Measurements from ENCODE around the gene PPP1R7.
"Not testable (repeated sequence)": the region's sequence is repeated elsewhere in the genome, so short reads cannot be mapped to it uniquely, and the experiment has no call there.

The PPP1R7 gene, protein sequence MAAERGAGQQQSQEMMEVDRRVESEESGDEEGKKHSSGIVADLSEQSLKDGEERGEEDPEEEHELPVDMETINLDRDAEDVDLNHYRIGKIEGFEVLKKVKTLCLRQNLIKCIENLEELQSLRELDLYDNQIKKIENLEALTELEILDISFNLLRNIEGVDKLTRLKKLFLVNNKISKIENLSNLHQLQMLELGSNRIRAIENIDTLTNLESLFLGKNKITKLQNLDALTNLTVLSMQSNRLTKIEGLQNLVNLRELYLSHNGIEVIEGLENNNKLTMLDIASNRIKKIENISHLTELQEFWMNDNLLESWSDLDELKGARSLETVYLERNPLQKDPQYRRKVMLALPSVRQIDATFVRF

GRCh38 chr2:241149925-241150659, at the start of gene PPP1R7:
PPP1R7 (plus strand) TSS chr2:241150467; CDS start chr2:241150496, 29 bp downstream.
- peak; percentile 51 for DNase-seq

DNA sequence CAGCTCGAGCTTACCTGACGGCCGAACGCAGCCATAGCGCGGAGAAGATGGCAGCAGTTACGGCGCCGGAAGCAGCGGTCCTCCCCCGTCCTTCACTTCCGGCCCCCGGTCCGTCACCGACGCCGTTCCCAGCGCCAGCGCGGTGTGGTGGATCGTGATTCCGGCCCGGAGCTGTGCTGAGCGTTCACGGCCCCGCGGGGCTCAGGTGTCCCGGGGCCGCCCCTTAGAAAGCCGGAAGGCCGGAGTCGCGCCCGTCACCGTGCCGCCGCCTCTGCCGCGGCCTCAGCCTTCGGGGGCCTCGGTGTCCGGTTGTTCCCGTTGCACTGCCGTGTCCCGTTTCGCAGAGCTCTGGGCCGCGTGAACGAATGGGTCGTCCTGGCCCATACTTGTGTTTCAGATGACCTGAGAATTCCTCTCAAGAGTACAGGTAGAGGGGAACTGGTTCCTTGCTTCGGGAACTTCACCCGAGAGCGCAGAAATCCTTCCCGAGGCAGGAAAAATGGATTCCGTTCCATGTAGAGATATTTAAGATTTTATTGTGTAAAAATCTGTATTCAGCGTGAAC, 47.9 kb upstream of the PPP1R7 start, which contains the start of gene MTERF4:
TSS of gene MTERF4 (minus strand) at position 49 of the 565 bp plus-strand sequence. CDS start at position 35, 14 bp downstream.
- peak; percentile 15 for DNase-seq

- no peak for DNase-seq
Observed at GRCh38 chr2:241103176-241103595, 47.1 kb upstream of the PPP1R7 start.

- DNase-seq, result not testable (repeated sequence)
Observed at GRCh38 chr2:241104611-241105010, 45.7 kb upstream of the PPP1R7 start.

- DNase-seq, result no peak
Observed at GRCh38 chr2:241105641-241106040, 44.6 kb upstream of the PPP1R7 start.

GRCh38 chr2:241107031-241107783, 43.1 kb upstream of the PPP1R7 start:
- no peak for DNase-seq

DNA sequence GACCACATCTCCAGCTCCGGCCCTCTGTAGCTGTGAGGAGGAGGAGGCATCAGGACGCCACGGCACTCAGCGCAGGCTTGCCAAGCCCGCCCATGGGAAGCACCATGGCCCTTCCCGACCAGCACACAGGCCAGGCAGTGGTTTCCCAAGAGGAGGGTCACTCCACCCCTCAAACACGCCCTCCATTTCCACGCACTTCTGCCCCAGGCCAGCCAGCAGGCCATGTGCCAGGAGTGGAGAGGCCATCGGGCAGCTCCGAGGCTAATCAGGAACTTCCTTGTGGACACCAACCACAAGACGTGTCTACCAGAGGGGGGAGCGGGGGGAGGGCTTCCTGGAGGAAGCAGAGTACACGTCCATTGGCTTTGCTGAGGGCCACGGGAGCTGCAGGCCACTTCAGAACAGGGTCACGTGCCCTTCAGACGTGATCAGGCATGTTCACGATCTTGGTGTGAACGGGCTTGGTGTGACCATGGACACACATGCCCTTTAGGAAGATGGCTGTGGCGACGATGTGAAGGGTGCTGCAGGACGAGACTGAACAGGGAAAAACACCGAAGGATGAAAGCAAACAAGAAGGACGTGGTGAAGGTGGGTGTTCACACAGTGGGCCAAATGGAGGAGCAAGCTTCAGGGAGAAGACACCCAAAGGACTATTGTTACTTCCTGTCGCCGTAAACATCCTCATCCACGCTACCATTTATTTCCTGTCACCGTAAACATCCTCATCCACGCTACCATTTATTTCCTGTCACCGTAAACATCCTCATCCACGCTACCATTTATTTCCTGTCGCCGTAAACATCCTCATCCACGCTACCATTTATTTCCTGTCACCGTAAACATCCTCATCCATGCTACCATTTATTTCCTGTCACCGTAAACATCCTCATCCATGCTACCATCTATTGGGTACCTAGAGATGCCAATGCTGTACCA, 41.7 kb upstream of the PPP1R7 start:
- DNase-seq, result no peak

- no peak for DNase-seq
Observed at GRCh38 chr2:241109210-241110088, 40.8 kb upstream of the PPP1R7 start.

GRCh38 chr2:241110089-241110606, 40.1 kb upstream of the PPP1R7 start:
- DNase-seq, result no peak

GRCh38 chr2:241110607-241111439, 39.4 kb upstream of the PPP1R7 start:
- no peak for DNase-seq

- DNase-seq, result no peak
Observed at GRCh38 chr2:241111440-241111805, 38.8 kb upstream of the PPP1R7 start.

DNA sequence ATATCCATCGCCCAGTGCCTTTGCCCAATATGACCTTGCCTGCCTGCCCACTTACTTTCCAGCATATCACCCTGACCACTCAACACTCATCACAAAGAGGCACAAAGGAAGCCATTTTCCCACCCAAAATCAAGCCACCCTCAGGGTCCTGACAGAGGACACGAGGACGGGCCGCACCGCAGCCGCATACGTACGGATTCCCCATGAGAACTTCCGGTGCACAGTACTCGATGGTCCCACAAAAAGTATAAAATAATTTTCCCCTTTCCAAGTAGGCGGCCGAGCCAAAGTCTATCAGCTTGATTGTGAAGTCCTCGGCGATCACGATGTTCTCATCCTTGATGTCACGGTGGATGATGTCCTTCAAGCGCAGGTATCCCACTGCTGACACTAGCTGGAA, 38.2 kb upstream of the PPP1R7 start:
- DNase-seq, result no peak

DNA sequence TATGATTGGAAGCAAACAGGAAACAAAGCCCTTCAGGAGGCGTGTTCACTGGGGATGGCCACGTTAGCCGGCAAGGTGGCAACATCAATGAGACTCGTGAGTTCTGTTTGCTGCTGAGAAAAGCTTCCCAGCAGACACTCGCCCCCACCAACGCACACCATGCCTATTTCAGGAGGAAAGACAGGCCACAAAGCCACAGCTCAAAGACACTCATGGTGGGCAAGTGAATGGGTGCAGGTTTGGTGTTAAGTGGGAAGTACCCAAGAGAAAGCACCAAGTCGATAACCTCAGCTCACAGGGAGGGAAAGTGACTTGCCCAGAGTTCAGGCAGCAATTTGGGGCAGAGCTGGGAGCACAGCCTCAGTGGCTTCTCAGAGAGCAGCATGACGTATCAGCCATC, 37.7 kb upstream of the PPP1R7 start:
- DNase-seq, result no peak

GRCh38 chr2:241114836-241115235, 35.4 kb upstream of the PPP1R7 start:
- no peak for DNase-seq

DNA sequence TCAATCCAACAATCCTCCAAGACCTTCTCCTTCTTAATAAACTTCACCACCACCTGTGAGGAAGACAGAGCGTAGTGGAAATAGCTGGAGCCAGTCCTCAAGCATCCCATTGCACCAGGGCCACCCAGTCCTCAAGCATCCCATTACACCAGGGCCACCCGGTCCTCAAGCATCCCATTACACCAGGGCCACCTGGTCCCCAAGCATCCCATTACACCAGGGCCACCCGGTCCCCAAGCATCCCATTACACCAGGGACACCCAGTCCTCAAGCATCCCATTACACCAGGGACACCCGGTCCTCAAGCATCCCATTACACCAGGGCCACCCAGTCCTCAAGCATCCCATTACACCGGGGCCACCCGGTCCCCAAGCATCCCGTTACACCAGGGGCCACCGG, 34.9 kb upstream of the PPP1R7 start:
- DNase-seq, result no peak

- DNase-seq, result no peak
Observed at GRCh38 chr2:241116606-241117560, 33.4 kb upstream of the PPP1R7 start.

GRCh38 chr2:241118737-241119505, 31.3 kb upstream of the PPP1R7 start:
- DNase-seq, result no peak

DNA sequence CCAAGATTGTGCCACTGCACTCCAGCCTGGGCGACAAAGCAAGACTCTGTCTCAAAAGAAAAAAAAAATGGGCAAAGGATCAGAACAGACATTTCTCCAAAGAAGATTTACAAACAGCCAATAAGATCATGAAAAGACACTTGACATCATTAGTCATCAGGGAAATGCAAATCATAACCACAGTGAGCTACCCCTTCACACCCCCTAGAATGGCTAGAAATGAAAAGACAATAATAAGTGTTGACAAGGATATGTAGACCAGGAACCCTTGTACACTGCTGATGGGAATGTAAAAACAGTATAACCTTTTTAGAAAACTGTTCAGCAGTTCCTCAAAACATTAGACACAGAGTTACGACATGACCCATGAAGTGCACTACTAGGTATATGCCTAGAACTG, 29.8 kb upstream of the PPP1R7 start:
- no peak for DNase-seq

Data from NCI-H187 treated with DMSO at 0.1 percent for 48 hours (cell line).